HUES48 (cell line): ENCODE data around the gene FPR2.

Experiments
- H3K27ac ChIP-seq: one replicate; pipeline ENCODE4 v1.7.0; 2013; ENCODE audit warnings: low read depth, low read length, inconsistent platforms
- H3K27me3 ChIP-seq: 2 replicates; pipeline ENCODE4 v1.6.1; 2013; ENCODE audit warnings: mild to moderate bottlenecking, low read length; ENCODE audit not compliant: control insufficient read depth, insufficient read depth
- H3K36me3 ChIP-seq: 2 replicates; pipeline ENCODE4 v1.6.1; 2013; ENCODE audit warnings: low read length; ENCODE audit not compliant: control insufficient read depth, insufficient read depth
- H3K4me1 ChIP-seq: 2 replicates; pipeline ENCODE4 v1.6.1; 2013; ENCODE audit warnings: mild to moderate bottlenecking, low read length; ENCODE audit not compliant: control insufficient read depth, insufficient read depth
- H3K4me3 ChIP-seq: 2 replicates; pipeline ENCODE4 v1.5.1; 2013; ENCODE audit warnings: mild to moderate bottlenecking, low read depth, low read length
- H3K9ac ChIP-seq: 2 replicates; pipeline ENCODE4 v1.6.1; 2013; ENCODE audit warnings: mild to moderate bottlenecking, low read depth, low read length, moderate library complexity
- H3K9me3 ChIP-seq: 2 replicates; pipeline ENCODE4 v1.6.1; 2013; ENCODE audit warnings: low read length; ENCODE audit not compliant: control insufficient read depth, insufficient read depth

The FPR2 gene

DNA sequence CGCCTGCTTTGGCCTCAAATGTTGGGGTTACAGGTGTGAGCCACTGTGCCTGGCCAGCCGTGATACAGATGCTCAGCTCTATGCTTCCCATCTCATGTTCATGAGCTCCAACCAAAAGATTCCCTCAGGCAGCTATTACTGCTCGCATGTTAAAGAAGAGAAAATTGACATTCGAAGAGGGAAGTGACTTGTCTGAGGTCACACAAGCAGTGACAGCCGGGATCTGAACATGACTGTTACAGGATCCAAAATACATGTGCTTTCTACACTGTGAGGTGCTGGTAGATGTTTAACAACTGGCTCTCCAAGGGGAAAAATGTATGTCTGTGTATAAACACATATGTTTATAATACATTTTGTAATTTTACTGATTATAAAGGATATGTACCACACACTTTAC is 20.6 kb upstream of the FPR2 start:
- H3K36me3 ChIP-seq = no peaks in the 10 kb centered on the region
- no peaks in the 10 kb centered on the region for H3K4me1 ChIP-seq
- H3K27me3 ChIP-seq = no peaks in the 10 kb centered on the region
- no peak overlapping the region for H3K4me3 ChIP-seq
- H3K27ac ChIP-seq = no peak overlapping the region
- H3K9ac ChIP-seq = no peak overlapping the region
- peaks cover 4% of the 10 kb centered on the region; the same call in 1 of the 2 replicates for H3K9me3 ChIP-seq

DNA sequence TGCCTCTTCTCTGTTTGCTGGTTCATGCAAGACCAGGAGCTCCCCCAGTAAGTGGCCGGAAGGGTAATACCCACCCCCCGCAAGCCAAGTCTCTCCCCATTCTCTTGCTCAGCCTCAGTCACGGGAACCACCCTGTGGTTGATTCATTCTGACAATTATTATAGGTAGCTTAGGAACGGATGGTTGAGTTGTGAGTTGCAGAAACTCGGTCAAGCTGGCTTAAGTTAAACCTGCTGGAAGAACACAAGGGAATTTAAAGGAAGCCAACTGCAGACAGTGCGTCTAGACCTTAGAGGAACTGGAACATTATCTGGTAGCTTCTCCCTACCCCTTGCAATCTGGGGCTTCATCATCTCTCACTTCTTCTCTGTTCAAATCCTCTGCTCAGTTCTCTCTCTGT is 18.2 kb upstream of the FPR2 start:
- H3K9ac ChIP-seq = no peak overlapping the region
- no peaks in the 10 kb centered on the region for H3K4me1 ChIP-seq
- no peak overlapping the region for H3K27ac ChIP-seq
- H3K9me3 ChIP-seq = peaks cover 7% of the 10 kb centered on the region
- H3K27me3 ChIP-seq = no peaks in the 10 kb centered on the region
- H3K36me3 ChIP-seq = no peaks in the 10 kb centered on the region
- no peak overlapping the region for H3K4me3 ChIP-seq

DNA sequence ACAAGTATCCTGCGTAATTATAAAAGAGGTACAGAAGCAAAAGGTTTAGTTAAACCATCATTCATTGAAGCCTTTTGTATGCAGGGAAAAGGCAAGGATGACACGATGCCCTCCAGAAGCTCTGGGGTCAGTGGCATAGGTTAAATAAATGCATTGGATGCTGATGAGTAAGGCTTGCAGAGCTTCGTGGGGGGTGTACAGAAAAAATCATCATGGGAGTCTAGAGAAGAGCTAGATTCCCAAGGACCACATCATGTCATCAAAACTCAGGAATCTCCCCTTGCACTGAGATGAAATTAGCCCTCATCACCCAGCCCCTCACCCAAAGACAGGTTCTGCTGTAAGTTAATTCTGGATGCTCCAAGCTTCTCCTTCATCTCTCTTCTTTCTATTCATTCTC is 17.6 kb upstream of the FPR2 start:
- no peak overlapping the region for H3K9ac ChIP-seq
- H3K36me3 ChIP-seq = no peaks in the 10 kb centered on the region
- H3K4me3 ChIP-seq = no peak overlapping the region
- peaks cover 7% of the 10 kb centered on the region for H3K9me3 ChIP-seq
- H3K27me3 ChIP-seq = no peaks in the 10 kb centered on the region
- H3K4me1 ChIP-seq = no peaks in the 10 kb centered on the region
- no peak overlapping the region for H3K27ac ChIP-seq

- Histone ChIP-seq H3K4me3 (no peak overlapping the region), H3K4me1 (no peaks in the 10 kb centered on the region), H3K9ac (no peak overlapping the region), H3K36me3 (no peaks in the 10 kb centered on the region), H3K27me3 (no peaks in the 10 kb centered on the region), H3K9me3 (peaks cover 3% of the 10 kb centered on the region), H3K27ac (no peak overlapping the region)
Observed at GRCh38 chr19:51746731-51747130, 14.2 kb upstream of the FPR2 start.

- Histone ChIP-seq H3K27me3 (no peaks in the 10 kb centered on the region), H3K4me1 (no peaks in the 10 kb centered on the region), H3K36me3 (no peaks in the 10 kb centered on the region), H3K27ac (no peak overlapping the region), H3K9ac (no peak overlapping the region), H3K4me3 (no peak overlapping the region), H3K9me3 (peaks cover 7% of the 10 kb centered on the region)
Observed at GRCh38 chr19:51749979-51750378, 11.0 kb upstream of the FPR2 start.

GRCh38 chr19:51750400-51751094 is 10.4 kb upstream of the FPR2 start:
- Histone ChIP-seq H3K4me3 (no peak overlapping the region), H3K27me3 (no peaks in the 10 kb centered on the region), H3K9ac (no peak overlapping the region), H3K4me1 (no peaks in the 10 kb centered on the region), H3K9me3 (peaks cover 13% of the 10 kb centered on the region), H3K36me3 (no peaks in the 10 kb centered on the region), H3K27ac (no peak overlapping the region)

DNA sequence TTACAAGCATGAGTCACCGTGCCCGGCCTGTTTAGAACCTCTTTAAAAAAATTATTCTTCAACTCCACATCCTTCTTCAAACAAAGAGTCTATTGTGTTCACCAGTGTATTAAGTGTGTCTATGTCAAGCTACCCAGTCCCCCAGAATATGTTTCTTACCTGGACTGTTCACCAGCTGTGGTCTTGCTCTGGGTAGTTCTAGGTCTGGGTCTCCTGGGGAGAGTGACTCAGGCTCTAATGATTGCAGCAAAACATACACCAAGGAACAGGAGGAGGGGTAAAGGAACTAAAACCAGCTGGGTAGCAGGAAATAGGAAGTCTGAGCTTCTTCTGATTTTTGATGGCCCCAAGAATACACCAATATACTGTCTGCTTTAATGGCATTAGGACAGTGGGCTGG is 9.3 kb upstream of the FPR2 start, which contains the start of gene FPR1:
Gene FPR1 (minus strand): TSS at position 224 of the 400 bp plus-strand sequence. CDS start 4,884 bp downstream, outside the sequence.
- H3K27ac ChIP-seq = no peak within 1 kb of the TSS

GRCh38 chr19:51754109-51754508 is 6.9 kb upstream of the FPR2 start:
- H3K4me3 ChIP-seq = no peak overlapping the region
- H3K4me1 ChIP-seq = no peaks in the 10 kb centered on the region
- peaks cover 21% of the 10 kb centered on the region for H3K9me3 ChIP-seq
- no peaks in the 10 kb centered on the region for H3K27me3 ChIP-seq
- H3K27ac ChIP-seq = no peak overlapping the region
- H3K9ac ChIP-seq = no peak overlapping the region
- no peaks in the 10 kb centered on the region for H3K36me3 ChIP-seq

More for the DNA sequence above, 9.3 kb upstream of the FPR2 start, which contains the start of gene FPR1:
- no peak within 1 kb of the TSS for H3K9ac ChIP-seq
- no peaks in the 10 kb centered on the region for H3K27me3 ChIP-seq
- no peak within 1 kb of the TSS for H3K4me3 ChIP-seq
- H3K36me3 ChIP-seq = no peaks in the 10 kb centered on the region
- H3K4me1 ChIP-seq = no peaks in the 10 kb centered on the region
- peaks cover 18% of the 10 kb centered on the region for H3K9me3 ChIP-seq

DNA sequence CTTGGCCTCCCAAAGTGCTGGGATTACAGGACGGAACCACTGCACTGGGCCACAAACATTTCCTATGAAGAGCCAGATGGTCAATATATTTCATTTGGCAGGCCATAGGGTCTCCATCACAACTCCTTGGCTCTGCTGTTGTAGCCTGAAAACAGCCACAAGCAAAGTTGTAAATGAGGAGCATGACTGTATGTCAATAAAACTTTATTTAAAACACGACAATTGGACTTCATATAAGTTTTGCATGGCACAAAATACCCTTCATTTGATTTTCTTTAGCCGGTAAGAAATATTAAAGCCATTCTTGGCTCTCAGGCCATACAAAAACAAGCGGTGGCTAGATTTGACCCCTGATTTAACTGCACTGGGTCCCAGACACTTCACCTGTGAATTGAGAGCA is 6.2 kb upstream of the FPR2 start:
- Histone ChIP-seq H3K4me1 (no peaks in the 10 kb centered on the region), H3K27me3 (no peaks in the 10 kb centered on the region), H3K9ac (no peak overlapping the region), H3K27ac (no peak overlapping the region), H3K4me3 (no peak overlapping the region), H3K36me3 (no peaks in the 10 kb centered on the region), H3K9me3 (peaks cover 21% of the 10 kb centered on the region)

GRCh38 chr19:51755571-51755970 is 5.4 kb upstream of the FPR2 start:
- Histone ChIP-seq H3K27ac (no peak overlapping the region), H3K4me1 (no peaks in the 10 kb centered on the region), H3K9ac (no peak overlapping the region), H3K9me3 (peaks cover 21% of the 10 kb centered on the region), H3K36me3 (no peaks in the 10 kb centered on the region), H3K4me3 (no peak overlapping the region), H3K27me3 (no peaks in the 10 kb centered on the region)

GRCh38 chr19:51761696-51762095 is 716 bp downstream of the FPR2 start:
- H3K36me3 ChIP-seq = no peaks in the 10 kb centered on the region
- no peak overlapping the region for H3K27ac ChIP-seq
- no peak overlapping the region for H3K9ac ChIP-seq
- no peak overlapping the region for H3K4me3 ChIP-seq
- no peaks in the 10 kb centered on the region for H3K4me1 ChIP-seq
- H3K9me3 ChIP-seq = peaks cover 8% of the 10 kb centered on the region; the same call in 1 of the 2 replicates
- H3K27me3 ChIP-seq = no peaks in the 10 kb centered on the region
